ENCODE results near the gene MACROD2.

DNA sequence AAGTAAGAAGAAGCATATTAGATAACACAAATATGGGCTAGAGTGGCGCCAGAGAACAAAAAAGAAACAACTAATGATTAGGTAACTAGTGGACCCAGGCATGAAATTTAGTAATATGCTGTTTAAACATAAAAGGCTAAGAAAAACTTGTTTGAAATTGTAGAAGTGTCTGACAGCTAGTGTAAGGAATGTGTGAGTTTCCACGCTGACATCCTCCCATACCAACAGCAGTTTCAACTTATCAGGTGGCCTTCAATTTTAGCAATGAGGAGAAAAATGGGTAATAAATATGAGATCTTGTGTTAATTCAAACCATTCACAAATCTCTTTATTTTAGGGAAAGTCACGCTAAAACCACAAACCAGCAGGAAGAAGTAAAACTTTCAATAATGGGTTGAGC lies 782.3 kb downstream of the MACROD2 start:
- TF ChIP-seq, protein P1, sequence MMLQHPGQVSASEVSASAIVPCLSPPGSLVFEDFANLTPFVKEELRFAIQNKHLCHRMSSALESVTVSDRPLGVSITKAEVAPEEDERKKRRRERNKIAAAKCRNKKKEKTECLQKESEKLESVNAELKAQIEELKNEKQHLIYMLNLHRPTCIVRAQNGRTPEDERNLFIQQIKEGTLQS (IDR thresholded peaks at IDR 0.05): no peak
- TF ChIP-seq, protein P2, sequence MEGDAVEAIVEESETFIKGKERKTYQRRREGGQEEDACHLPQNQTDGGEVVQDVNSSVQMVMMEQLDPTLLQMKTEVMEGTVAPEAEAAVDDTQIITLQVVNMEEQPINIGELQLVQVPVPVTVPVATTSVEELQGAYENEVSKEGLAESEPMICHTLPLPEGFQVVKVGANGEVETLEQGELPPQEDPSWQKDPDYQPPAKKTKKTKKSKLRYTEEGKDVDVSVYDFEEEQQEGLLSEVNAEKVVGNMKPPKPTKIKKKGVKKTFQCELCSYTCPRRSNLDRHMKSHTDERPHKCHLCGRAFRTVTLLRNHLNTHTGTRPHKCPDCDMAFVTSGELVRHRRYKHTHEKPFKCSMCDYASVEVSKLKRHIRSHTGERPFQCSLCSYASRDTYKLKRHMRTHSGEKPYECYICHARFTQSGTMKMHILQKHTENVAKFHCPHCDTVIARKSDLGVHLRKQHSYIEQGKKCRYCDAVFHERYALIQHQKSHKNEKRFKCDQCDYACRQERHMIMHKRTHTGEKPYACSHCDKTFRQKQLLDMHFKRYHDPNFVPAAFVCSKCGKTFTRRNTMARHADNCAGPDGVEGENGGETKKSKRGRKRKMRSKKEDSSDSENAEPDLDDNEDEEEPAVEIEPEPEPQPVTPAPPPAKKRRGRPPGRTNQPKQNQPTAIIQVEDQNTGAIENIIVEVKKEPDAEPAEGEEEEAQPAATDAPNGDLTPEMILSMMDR (IDR thresholded peaks at IDR 0.05; ENCODE audit: low read depth, low read length, missing input control): no peak
- TF ChIP-seq HNF4G (IDR thresholded peaks at IDR 0.05) (no peak), RAD21 (IDR thresholded peaks at IDR 0.05) (no peak)

All from liver (tissue), 3 donors.